Measurements from ENCODE around the gene RUBCN.
"Not testable (repeated sequence)": the region's sequence is repeated elsewhere in the genome, so short reads cannot be mapped to it uniquely, and the experiment has no call there.

DNA sequence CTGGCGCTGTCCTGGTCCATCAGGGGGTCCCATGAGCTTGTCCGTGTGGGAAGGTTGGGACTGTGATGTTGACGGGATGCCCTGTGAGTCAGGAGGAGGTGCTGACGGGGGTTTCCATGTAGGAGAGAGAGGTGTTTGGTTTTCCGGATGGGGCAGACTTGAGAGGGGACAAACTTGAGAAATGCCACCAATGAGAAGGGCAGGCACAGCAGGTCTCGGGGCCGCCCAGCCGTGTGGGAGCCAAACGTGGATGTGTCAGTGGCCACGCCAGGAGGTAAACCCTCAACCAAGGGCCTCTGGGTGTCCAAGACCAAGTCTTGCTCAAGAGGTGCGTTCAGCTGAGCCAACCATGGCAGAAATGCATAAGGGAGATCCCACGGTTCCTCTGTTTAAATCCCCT lies 105.9 kb downstream of the RUBCN start:
- not testable (repeated sequence) for TF ChIP-seq EZH2phosphoT487 (IDR thresholded peaks at IDR 0.05; ENCODE audit: insufficient read depth, low read depth); EZH2 (IDR thresholded peaks at IDR 0.05; ENCODE audit: insufficient read depth, poor library complexity, severe bottlenecking)
